ENCODE results near the gene SPG11.

DNA sequence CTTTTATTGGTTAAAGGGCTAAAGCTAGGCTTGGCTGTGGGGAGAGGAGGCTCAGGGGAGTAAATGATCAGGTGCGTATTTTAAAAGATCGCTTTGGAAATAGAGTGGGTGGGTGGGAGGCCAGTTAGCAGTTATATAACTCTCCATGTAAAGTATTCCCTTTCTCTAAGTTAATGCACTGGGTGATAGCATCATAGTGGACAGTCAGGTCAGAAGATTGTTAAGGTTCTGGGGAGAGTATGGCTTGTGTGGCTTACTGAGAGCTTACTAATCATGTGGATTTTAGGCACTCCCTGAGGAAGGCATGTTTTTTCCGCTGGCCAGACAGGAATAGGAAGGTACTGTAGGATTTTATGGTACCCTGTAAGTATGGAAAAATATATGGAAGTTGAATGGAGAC is 132.8 kb downstream of the SPG11 start:
- TF ChIP-seq, protein P1, sequence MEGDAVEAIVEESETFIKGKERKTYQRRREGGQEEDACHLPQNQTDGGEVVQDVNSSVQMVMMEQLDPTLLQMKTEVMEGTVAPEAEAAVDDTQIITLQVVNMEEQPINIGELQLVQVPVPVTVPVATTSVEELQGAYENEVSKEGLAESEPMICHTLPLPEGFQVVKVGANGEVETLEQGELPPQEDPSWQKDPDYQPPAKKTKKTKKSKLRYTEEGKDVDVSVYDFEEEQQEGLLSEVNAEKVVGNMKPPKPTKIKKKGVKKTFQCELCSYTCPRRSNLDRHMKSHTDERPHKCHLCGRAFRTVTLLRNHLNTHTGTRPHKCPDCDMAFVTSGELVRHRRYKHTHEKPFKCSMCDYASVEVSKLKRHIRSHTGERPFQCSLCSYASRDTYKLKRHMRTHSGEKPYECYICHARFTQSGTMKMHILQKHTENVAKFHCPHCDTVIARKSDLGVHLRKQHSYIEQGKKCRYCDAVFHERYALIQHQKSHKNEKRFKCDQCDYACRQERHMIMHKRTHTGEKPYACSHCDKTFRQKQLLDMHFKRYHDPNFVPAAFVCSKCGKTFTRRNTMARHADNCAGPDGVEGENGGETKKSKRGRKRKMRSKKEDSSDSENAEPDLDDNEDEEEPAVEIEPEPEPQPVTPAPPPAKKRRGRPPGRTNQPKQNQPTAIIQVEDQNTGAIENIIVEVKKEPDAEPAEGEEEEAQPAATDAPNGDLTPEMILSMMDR (IDR thresholded peaks at IDR 0.05) = no peak
- no peak for TF ChIP-seq POLR2AphosphoS5 (IDR thresholded peaks at IDR 0.05)
- no peak for TF ChIP-seq POLR2A (IDR thresholded peaks at IDR 0.05)
